ENCODE data around the gene ARL5C.

ARL5C gene

GRCh38 chr17:39166437-39167335 lies 725 bp upstream of the ARL5C start:
- no peak for DNase-seq

GRCh38 chr17:39165178-39165840 lies 652 bp downstream of the ARL5C start:
- DNase-seq = no peak

- DNase-seq = peak; percentile 81 to 92 (median 87)
Observed at GRCh38 chr17:39164675-39165143, 1.3 kb downstream of the ARL5C start.

GRCh38 chr17:39161962-39162361 lies 4.0 kb downstream of the ARL5C start:
- DNase-seq = no peak

DNA sequence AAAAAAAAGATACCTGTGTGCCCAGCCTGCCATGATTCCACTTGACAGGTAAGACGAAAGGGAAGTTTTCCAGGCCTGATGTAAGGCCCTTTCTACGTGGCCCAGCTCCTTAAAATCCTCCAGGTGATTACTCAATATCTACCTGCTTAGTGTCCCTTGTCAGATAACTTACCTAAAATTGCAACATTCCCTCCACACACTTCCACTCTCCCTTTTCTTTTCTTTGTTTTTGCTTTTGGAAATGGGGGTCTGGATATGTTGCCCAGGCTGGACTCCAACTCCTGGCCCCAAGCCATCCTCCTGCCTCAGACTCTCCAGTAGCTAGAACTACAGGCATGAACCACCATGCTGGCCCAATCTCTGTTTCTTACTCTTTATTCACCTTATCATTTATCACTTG lies 7.3 kb downstream of the ARL5C start:
- no peak for DNase-seq

- DNase-seq = no peak
Observed at GRCh38 chr17:39156491-39156890, 9.5 kb downstream of the ARL5C start.

GRCh38 chr17:39155654-39156053 lies 10.3 kb downstream of the ARL5C start:
- no peak for DNase-seq

DNA sequence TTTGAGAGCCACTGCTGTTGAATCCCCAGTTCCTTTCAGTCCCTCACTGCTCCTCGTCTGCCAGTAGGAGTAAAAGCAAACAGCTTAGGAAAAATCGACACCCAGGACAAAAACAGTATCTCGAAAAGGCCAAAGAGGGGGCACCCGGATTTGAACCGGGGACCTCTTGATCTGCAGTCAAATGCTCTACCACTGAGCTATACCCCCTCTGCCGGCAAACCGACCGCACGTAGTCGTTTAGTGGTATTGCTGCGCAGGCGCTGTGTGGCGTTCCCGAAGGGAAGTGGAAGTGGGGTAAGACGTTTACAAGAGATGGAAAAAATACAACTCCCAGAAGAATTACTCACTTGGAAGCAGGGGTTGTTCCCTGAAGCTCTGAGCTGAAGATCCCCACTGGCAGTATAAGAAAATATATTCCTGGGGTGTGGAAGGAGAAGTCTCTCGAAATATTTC lies 12.3 kb downstream of the ARL5C start:
- DNase-seq = peak; percentile 89 to 95 (median 92)

GRCh38 chr17:39151943-39152818 lies 13.8 kb downstream of the ARL5C start:
- DNase-seq = no peak

GRCh38 chr17:39151150-39151942 lies 14.6 kb downstream of the ARL5C start, which contains the start of gene PLXDC1:
Gene PLXDC1, minus strand, starts transcription at chr17:39151637. Its CDS starts 200 bp downstream, at chr17:39151437.
- peak in 1 of 3 donors; percentile 54 for DNase-seq

DNA sequence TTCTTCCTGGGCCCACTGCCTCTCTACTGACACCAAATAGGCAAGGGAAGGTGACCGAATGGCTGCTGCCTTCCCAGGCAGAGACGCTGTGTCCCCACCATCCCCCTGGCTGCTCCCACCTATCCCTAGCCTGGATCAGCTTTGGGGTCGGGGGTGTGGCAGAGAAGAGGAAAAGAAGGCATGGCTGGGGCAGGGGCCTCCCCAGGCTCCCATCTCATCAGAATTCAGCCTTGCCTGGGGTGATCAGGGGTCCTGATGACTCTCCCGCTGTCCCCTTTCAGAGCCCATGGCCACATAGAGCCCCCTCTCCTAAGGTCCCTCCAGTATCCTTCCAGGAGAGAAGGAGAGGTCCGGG lies 15.2 kb downstream of the ARL5C start:
- DNase-seq = no peak

DNA sequence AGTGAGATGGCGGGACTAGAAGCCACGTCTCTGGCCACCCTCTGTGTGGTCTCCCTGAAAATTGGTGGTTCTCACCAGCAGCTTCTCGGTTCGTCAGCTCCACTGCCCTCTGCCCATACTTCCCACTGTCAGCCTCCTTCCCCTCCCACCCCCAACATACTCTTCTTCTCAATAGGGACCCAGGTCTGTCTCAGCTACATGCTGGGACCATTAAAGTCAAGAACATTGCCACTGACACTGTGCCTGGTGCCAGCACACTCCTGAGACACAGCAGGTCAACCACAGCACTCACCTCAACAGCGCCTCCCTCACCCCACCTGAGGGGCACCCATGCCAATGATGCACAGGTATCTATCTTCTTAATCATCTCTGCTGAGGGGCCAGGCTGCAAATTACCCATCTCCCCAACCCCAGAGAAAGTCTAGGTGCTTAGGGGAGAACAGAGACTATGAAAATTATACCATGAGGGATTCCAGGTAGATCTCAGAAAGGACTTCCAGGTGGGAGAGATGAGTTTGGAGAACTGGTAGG lies 15.8 kb downstream of the ARL5C start:
- no peak for DNase-seq

DNA sequence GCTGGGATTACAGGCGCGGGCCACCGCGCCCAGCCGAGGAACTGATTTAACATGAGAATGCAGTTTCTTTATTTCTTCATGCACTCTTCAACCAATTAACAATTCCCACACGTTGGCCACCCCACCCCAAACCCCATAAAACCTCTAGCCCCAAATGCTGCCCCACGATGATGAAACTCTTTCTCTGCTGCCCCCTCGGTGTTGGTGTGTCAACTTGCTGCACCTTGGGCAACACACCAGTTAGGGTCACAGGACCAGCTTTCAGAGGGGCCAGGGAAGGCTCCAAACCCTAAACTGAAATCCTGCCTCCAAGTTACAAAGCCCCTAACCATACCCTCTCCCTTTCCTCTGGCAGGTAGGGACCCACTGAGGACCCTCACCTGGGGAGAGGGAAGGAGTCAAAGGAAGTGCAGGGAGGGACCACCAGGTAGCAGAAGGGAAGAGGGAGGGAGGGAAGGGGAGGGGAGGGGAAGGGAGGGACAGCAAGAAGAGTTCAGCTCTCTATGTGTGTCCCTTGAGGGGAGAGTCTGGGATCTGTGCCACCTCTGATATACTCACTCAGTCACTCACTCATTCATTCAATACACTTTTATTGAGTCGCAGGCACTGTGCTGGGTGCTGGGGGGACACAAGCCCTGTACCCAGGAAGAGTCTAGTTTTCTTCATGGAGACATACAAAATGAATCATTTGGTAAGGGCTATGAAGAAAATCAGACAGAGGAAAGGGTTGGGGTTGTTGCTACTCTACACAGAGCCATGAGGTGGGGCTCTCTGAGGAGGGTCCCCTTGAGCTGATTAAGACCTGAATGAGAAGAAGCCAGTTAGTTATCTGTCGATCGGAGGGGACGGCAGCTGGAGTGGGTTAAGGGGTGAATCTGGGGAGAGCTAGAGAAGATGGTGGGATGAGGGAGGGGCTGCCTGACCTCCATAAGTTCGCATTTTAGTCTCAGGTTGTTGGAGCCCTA lies 18.5 kb downstream of the ARL5C start:
- no peak for DNase-seq

- DNase-seq = no peak
Observed at GRCh38 chr17:39146273-39146672, 19.7 kb downstream of the ARL5C start.

GRCh38 chr17:39145143-39145542 lies 20.8 kb downstream of the ARL5C start:
- DNase-seq = no peak

DNA sequence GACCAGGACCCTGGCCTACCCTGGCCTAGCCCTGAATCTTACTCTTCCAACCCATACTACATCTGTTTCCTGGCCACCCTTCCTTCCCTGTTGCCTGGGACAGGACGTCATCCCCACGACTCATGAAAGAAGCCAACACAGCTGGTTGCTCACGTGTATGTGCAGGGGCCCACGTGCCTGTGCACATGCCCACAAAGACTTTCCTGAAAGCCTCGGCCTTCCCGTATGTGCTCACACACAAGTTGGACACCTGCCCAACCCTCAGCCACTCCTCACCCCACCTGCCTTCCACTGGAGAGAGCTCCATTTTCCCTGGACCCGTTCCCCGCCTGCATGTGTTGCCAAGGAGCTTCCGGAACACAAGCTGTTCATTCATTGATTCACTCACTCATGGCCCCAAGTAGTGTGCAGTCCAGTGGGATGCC lies 21.5 kb downstream of the ARL5C start:
- DNase-seq = peak in 1 of 3 donors; percentile 27

DNA sequence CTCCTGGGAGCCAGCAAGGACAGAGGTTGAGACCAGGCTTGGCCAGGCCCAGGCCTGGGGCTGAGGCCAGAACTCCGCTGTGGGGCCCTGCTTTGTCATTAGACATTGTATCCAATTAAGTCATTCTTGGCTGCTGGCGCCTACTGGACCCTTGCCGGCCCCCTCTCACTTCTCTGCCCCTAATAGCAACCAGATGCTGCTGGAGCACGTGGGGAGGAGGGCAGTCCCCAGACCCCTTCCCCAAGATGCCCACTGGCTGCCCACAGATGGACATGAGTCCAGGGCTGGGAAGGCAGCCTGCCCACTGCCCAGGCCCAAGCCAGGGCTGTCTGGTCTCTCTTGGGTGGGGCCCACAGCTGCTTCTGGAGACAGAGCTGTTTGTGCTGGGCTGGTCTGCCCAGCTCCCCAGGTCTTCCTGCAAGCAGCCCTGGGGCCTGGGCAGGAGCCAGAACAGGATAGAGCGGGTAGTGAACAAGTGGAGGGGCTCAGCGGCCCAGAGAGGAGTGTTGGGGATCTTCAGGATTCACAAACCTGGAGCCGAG lies 22.3 kb downstream of the ARL5C start:
- DNase-seq = no peak

DNA sequence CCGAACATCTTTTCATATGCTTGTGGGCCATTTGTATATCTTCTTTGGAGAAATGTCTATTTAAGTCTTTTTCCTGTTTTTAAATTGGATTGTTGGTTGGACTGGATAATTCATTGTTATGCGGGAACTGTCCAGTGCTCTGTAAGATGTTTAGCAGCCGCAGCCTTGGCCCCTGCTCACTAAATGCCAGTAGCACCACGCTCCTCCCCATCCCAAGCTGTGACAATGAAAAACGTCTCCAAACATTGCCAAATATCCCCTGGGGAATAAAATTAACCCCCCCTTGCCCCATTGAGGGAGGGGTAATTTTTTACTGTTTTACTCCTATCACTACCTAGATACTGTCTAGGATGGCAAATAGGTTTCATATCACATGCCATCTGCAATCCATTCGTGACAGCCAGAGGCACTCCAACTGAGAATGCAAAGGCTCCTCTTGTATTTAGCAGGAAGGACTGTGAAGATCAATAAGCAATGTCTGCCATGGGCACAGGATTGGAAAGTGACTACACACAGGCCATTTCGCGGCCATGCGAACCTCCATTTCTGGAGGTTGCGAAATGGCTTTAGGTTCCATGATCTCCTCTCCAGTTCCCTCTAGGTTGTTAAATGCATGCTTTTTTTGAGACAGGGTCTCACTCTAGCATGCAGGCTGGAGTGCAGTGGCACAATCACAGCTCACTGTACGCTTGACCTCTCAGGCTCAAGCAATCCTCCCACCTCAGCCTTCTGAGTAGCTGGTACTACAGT lies 23.9 kb downstream of the ARL5C start:
- DNase-seq = no peak

GRCh38 chr17:39141294-39141693 lies 24.7 kb downstream of the ARL5C start:
- DNase-seq = no peak
